HG03159 (cell line): ENCODE results near the gene CTNNA2.

Experiments
- ATAC-seq: cut with Tn5 transposase; IDR thresholded peaks from one replicate; pipeline ENCODE4 v1.9.1; 2021; ENCODE audit warnings: mild to moderate bottlenecking, moderate library complexity; ENCODE audit not compliant: unreplicated experiment

The CTNNA2 gene

GRCh38 chr2:79910643-79911042, 397.8 kb downstream of the CTNNA2 start:
- ATAC-seq, result no peak

- ATAC-seq, result no peak
These were observed 402.6 kb downstream of the CTNNA2 start for GRCh38 chr2:79915455-79915854.

GRCh38 chr2:79916285-79916684, 403.4 kb downstream of the CTNNA2 start:
- ATAC-seq, result no peak

- no peak for ATAC-seq
These were observed 407.7 kb downstream of the CTNNA2 start for GRCh38 chr2:79920512-79921076.

- ATAC-seq, result no peak
These were observed 416.8 kb downstream of the CTNNA2 start for GRCh38 chr2:79929624-79930023.

GRCh38 chr2:79935046-79935732, 422.3 kb downstream of the CTNNA2 start:
- no peak for ATAC-seq

- ATAC-seq, result peak; percentile 81
These were observed 423.2 kb downstream of the CTNNA2 start for GRCh38 chr2:79935771-79936657.

GRCh38 chr2:79936715-79937114, 423.9 kb downstream of the CTNNA2 start:
- ATAC-seq, result no peak

GRCh38 chr2:79938648-79939047, 425.8 kb downstream of the CTNNA2 start:
- no peak for ATAC-seq

- ATAC-seq, result no peak
These were observed 427.5 kb downstream of the CTNNA2 start for GRCh38 chr2:79940364-79940763.

- ATAC-seq, result no peak
These were observed 428.3 kb downstream of the CTNNA2 start for GRCh38 chr2:79941179-79941578.

GRCh38 chr2:79944205-79944604, 431.4 kb downstream of the CTNNA2 start:
- ATAC-seq, result no peak

GRCh38 chr2:79945653-79946445, 433.0 kb downstream of the CTNNA2 start:
- ATAC-seq, result no peak

GRCh38 chr2:79947751-79948150, 434.9 kb downstream of the CTNNA2 start:
- ATAC-seq, result no peak

- ATAC-seq, result no peak
These were observed 437.7 kb downstream of the CTNNA2 start for GRCh38 chr2:79950526-79950925.

- ATAC-seq, result no peak
These were observed 439.8 kb downstream of the CTNNA2 start for GRCh38 chr2:79952616-79953015.

- no peak for ATAC-seq
These were observed 447.2 kb downstream of the CTNNA2 start for GRCh38 chr2:79960035-79960434.

GRCh38 chr2:79960519-79960918, 447.7 kb downstream of the CTNNA2 start:
- ATAC-seq, result no peak

GRCh38 chr2:79964966-79965365, 452.1 kb downstream of the CTNNA2 start:
- ATAC-seq, result no peak

- ATAC-seq, result no peak
These were observed 453.5 kb downstream of the CTNNA2 start for GRCh38 chr2:79966369-79966768.

- ATAC-seq, result no peak
These were observed 454.0 kb downstream of the CTNNA2 start for GRCh38 chr2:79966882-79967281.
